Fibroblast of mammary gland (primary cell): Measurements from ENCODE around the gene SPATS1.

Experiments
- DNase-seq: peaks from one replicate; pipeline ENCODE4 v3.0.0-alpha.2; 2010; ENCODE audit warnings: low read depth
- H3K4me3 ChIP-seq: 2 replicates; pipeline ENCODE4 v1.5.1; 2011; ENCODE audit warnings: low read depth, mild to moderate bottlenecking, low read length, moderate library complexity; ENCODE audit not compliant: control insufficient read depth
- TF ChIP-seq, protein P1 (sequence below): conservative IDR thresholded peaks from 2 replicates; pipeline ENCODE4 v1.5.1; 2011; ENCODE audit warnings: low read depth, low read length, inconsistent platforms; ENCODE audit not compliant: control insufficient read depth, insufficient read depth

SPATS1 gene

DNA sequence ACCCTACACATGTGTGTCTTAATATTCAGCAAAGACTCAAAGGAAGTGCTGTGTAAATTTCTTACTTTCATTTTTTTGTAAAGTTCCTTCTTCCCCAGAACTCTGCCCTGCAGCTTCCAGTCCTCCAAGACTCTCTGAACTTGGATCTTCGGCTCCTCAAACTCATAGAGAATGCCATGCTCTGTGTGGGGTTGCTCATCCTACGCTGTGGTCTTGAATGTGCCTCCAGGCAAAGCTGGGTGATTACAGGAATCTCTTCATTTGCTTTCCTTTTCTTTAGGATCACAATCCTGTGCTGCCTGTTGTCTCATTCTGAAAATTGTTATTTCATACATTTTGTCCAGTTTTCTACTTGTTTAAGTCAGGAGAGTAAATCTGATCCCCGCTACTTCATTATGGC is 30.6 kb downstream of the SPATS1 start:
- DNase-seq = no peak
- TF ChIP-seq, protein P1, sequence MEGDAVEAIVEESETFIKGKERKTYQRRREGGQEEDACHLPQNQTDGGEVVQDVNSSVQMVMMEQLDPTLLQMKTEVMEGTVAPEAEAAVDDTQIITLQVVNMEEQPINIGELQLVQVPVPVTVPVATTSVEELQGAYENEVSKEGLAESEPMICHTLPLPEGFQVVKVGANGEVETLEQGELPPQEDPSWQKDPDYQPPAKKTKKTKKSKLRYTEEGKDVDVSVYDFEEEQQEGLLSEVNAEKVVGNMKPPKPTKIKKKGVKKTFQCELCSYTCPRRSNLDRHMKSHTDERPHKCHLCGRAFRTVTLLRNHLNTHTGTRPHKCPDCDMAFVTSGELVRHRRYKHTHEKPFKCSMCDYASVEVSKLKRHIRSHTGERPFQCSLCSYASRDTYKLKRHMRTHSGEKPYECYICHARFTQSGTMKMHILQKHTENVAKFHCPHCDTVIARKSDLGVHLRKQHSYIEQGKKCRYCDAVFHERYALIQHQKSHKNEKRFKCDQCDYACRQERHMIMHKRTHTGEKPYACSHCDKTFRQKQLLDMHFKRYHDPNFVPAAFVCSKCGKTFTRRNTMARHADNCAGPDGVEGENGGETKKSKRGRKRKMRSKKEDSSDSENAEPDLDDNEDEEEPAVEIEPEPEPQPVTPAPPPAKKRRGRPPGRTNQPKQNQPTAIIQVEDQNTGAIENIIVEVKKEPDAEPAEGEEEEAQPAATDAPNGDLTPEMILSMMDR = no peak
- H3K4me3 ChIP-seq = no peak overlapping the region

- no peak for DNase-seq
- TF ChIP-seq, protein P1 = no peak
- no peak overlapping the region for H3K4me3 ChIP-seq
These were observed 31.3 kb downstream of the SPATS1 start for GRCh38 chr6:44373787-44374186.

- no peak overlapping the region for H3K4me3 ChIP-seq
- TF ChIP-seq, protein P1 = no peak
- DNase-seq = no peak
These were observed 32.6 kb downstream of the SPATS1 start for GRCh38 chr6:44375071-44375470.

GRCh38 chr6:44377484-44377883 is 35.0 kb downstream of the SPATS1 start:
- TF ChIP-seq, protein P1 = no peak
- H3K4me3 ChIP-seq = no peak overlapping the region
- no peak for DNase-seq

DNA sequence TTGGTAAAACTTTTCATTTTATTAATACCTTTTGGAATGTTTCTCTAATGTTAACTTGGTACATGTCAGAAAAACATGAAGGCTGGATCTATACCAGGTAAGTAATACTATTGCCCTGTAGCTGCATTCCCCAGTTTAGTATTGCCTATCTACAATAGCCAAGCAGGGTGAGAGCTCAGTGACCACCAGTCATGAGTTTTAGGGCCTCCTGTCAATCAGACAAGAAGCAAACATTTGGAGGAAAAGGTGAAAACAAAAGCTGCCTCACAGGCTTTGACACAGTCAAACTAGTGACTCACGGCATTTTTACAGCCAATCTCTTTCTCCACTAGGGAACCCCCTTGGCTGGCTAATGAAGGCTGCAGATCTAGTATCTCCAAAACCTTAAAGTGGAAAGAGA is 35.5 kb downstream of the SPATS1 start:
- TF ChIP-seq, protein P1 = no peak
- no peak for DNase-seq

DNA sequence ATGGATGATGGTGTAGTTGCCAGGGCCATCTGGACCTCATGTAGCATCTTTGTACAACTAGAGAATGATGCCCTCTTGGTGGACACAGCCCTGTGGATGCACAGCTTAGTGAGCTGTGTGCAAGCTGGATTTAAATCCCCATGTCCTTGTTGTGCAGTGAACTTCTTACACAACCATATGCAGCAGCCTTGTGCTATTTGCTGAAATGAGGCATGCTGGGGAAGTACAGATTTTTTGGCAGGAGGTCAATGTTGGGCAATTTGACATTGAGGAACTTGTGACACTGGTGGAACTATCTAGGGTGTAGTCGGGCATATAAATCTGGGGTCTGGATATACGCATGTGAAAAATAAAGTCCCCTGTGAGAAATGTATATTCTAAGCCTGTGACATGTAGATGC is 39.3 kb downstream of the SPATS1 start:
- DNase-seq = peak; percentile 24
- TF ChIP-seq, protein P1 = no peak
- no peak overlapping the region for H3K4me3 ChIP-seq

More for the DNA sequence above, 35.5 kb downstream of the SPATS1 start:
- no peak overlapping the region for H3K4me3 ChIP-seq

- no peak for DNase-seq
- TF ChIP-seq, protein P1 = no peak
- peak overlapping the region; percentile 94 for H3K4me3 ChIP-seq
These were observed 44.0 kb downstream of the SPATS1 start for GRCh38 chr6:44386364-44386928.
